Measurements from ENCODE around the gene RAD23B.

RAD23B gene

GRCh38 chr9:107270082-107270481 is 13.0 kb upstream of the RAD23B start:
- no peak for TF ChIP-seq CTCF (conservative IDR thresholded peaks at IDR 0.05)

GRCh38 chr9:107270580-107270979 is 12.5 kb upstream of the RAD23B start:
- TF ChIP-seq CTCF (conservative IDR thresholded peaks at IDR 0.05), result no peak
- H3K27ac ChIP-seq, result no peak overlapping the region

More at GRCh38 chr9:107270082-107270481, 13.0 kb upstream of the RAD23B start:
- H3K27ac ChIP-seq, result no peak overlapping the region

- TF ChIP-seq CTCF (conservative IDR thresholded peaks at IDR 0.05), result no peak
- no peak overlapping the region for H3K27ac ChIP-seq
Observed at GRCh38 chr9:107273634-107274033, 9.4 kb upstream of the RAD23B start.

GRCh38 chr9:107274096-107274495 is 9.0 kb upstream of the RAD23B start:
- no peak overlapping the region for H3K27ac ChIP-seq
- TF ChIP-seq CTCF (conservative IDR thresholded peaks at IDR 0.05), result no peak; the same call in 1 of the 2 replicates

- H3K27ac ChIP-seq, result no peak overlapping the region
- no peak for TF ChIP-seq CTCF (conservative IDR thresholded peaks at IDR 0.05)
Observed at GRCh38 chr9:107274953-107275422, 8.1 kb upstream of the RAD23B start.

GRCh38 chr9:107275530-107275929 is 7.5 kb upstream of the RAD23B start:
- TF ChIP-seq CTCF (conservative IDR thresholded peaks at IDR 0.05), result no peak
- no peak overlapping the region for H3K27ac ChIP-seq

GRCh38 chr9:107276966-107277710 is 5.9 kb upstream of the RAD23B start:
- TF ChIP-seq CTCF (conservative IDR thresholded peaks at IDR 0.05), result no peak
- H3K27ac ChIP-seq, result no peak overlapping the region

Data from VCaP (cell line).